Measurements from ENCODE around the gene DEPDC5.

DNA sequence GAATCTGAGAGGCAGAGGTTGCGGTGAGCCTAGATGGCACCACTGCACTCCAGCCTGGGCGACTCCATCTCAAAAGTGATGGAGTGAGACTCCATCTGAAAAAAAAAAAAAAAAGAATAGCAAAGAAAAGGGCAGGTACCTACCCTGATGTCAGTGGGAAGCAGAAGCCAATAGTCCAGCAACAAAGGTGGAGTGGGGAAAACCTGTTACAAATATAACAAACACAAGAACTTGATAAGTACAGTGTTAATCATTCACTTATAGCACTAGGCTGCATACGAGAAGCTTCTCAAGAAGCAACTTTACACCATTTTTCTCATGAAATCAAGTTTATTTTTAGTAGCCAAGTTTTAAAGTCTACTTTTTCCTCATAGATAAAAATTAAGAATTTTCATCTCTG lies 128.0 kb downstream of the DEPDC5 start:
- TF ChIP-seq, protein P1, sequence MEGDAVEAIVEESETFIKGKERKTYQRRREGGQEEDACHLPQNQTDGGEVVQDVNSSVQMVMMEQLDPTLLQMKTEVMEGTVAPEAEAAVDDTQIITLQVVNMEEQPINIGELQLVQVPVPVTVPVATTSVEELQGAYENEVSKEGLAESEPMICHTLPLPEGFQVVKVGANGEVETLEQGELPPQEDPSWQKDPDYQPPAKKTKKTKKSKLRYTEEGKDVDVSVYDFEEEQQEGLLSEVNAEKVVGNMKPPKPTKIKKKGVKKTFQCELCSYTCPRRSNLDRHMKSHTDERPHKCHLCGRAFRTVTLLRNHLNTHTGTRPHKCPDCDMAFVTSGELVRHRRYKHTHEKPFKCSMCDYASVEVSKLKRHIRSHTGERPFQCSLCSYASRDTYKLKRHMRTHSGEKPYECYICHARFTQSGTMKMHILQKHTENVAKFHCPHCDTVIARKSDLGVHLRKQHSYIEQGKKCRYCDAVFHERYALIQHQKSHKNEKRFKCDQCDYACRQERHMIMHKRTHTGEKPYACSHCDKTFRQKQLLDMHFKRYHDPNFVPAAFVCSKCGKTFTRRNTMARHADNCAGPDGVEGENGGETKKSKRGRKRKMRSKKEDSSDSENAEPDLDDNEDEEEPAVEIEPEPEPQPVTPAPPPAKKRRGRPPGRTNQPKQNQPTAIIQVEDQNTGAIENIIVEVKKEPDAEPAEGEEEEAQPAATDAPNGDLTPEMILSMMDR (conservative IDR thresholded peaks at IDR 0.05; ENCODE audit: low read depth, low read length): no peak
- no peak for TF ChIP-seq EZH2 (IDR thresholded peaks at IDR 0.05; ENCODE audit: borderline replicate concordance, low read depth, low read length, poor library complexity, severe bottlenecking)

Measured in A673 (cell line).